Effector CD4-positive, alpha-beta T cell (primary cell): Measurements from ENCODE around the gene TNIK.
"Not testable (repeated sequence)": the region's sequence is repeated elsewhere in the genome, so short reads cannot be mapped to it uniquely, and the experiment has no call there.

Experiments used
- DNase-seq: peaks from one replicate; pipeline ENCODE4 v3.0.0-alpha.2; 2020

Gene TNIK

DNA sequence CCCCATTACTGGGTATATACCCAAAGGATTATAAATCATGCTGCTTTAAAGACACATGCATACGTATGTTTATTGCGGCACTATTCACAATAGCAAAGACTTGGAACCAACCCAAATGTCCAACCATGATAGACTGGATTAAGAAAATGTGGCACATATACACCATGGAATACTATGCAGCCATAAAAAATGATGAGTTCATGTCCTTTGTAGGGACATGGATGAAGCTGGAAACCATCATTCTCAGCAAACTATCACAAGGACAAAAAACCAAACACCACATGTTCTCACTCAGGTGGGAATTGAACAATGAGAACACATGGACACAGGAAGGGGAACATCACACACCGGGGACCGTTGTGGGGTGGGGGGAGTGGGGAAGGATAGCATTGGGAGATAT lies 155.7 kb downstream of the TNIK start:
- DNase-seq: not testable (repeated sequence)

DNA sequence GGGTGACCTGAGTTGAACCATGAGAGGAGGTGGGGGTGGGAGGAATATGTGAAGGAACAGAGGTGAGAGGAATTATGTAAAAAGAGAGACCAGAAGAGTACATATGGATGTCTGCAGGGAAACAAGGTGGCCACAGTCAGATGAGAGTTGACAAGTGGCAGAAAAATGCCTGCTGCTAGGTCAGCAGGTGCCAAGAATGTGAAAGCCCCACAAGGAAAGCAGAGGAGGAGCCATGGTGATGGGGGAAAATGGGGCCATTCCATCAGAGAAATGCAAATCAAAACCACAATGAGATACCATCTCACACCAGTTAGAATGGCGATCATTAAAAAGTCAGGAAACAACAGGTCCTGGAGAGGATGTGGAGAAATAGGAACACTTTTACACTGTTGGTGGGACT lies 156.2 kb downstream of the TNIK start:
- DNase-seq: not testable (repeated sequence)

DNA sequence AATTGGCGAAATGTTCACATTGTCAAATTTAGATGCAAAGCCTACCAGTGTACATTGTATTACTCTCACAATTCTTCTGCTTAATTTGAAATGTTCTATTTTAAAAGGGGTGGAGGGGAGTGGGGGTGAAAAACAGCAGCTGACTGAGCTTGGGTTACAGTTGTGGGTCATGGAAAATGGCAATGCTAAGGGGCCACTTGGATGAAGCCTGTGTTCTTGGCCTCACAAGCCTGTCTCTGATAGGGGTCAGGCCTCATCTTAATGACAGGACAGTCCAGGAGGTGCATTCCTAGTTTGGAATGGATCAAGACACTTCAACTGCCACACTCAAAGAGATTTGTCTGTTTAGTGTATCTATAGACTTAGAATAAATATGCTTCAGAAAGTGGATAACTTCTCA lies 158.2 kb downstream of the TNIK start:
- no peak for DNase-seq

DNA sequence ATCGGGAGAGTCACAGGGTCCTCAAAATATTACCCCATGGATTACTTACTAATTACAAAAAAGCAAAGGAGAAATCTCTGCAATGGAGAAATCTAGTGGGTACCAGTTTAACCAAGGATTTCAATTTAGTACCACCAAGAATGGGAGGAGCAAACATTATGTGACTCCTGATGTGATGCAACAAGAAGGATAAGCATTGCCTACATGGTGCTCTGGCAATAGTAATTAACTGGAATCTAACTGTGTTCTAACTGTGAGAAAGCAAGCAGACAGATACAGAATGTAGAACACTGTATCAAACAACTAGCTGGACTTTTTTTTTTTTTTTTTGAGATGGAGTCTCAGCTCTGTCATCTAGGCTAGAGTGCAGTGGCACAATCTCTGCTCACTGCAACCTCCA lies 159.2 kb downstream of the TNIK start:
- no peak for DNase-seq

DNA sequence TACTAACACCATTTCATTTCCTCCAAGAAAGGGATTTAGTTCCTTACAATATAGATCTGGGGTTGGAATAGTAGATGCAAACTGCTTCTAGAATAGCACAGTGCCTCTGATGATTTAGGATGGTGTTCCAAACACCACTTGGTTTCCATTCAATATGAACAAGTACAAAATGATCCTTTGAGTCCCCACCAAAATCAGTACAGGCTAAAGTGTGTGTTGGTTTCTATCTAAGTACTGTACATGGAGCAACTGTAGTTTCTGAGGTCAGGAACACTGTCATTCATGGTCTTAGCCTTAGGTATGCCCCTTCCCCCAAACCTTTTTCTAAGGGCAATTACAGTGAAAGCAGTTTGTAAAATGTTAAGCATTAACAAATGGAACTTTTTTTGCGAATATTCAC lies 162.3 kb downstream of the TNIK start:
- no peak for DNase-seq

DNA sequence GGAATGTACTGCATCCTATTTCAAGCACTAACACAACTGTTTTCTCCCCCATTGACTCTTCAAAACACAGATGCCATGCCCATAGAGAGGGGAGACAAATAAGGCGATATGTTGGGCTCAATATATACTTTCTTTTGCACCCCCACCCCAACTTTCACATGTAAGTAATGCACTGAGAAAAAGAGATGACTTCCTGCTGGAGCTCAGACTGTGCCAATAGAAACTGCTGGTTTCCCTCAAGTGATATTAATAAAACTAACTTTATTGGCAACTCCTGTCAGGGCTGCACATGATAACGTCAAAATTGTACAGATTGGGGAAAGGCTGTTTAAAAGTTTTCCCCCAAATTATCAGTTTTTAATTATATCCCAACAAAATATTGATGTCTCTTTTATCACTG lies 163.0 kb downstream of the TNIK start:
- DNase-seq: no peak

DNA sequence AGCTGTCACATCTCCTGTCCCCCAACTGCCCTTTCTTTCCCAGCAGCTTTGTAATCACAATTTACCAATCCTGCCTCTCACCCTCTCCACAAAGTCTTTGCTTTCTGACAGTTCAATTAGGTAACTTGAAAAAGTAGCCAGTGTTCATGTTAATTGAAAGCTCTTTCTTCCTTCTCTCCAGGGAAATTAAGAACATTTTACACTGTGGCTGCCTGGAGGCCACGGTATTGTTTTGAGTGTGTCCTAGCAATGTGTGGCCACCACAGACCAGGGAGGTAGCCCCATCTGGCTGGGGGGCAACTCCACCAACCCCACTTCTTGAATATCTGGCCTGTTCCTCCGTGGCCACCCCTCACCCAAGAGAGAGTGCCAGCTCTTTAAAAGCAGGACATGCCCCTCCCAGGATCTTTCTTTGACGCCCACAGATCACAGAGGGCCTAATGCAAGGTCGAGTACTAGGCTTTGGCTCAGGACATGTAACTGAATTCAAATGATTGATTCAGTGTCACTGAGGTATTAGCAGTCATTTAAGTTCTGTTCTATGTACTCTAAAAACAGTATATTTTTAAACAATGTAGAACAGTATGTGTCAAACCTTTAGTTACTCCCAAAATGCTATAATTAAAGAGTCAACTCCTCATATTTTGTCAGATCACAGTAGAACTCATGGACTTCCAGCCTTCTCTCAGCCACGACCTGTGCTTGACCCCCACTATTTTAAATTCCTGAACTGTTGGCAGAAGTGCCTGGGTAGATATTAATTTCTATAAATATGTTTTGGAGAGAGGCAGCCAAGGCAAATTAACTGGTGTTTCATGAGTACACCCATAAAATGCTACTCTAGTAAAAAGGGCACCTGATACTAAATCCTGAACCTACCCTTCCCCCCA lies 164.5 kb downstream of the TNIK start:
- DNase-seq: no peak

DNA sequence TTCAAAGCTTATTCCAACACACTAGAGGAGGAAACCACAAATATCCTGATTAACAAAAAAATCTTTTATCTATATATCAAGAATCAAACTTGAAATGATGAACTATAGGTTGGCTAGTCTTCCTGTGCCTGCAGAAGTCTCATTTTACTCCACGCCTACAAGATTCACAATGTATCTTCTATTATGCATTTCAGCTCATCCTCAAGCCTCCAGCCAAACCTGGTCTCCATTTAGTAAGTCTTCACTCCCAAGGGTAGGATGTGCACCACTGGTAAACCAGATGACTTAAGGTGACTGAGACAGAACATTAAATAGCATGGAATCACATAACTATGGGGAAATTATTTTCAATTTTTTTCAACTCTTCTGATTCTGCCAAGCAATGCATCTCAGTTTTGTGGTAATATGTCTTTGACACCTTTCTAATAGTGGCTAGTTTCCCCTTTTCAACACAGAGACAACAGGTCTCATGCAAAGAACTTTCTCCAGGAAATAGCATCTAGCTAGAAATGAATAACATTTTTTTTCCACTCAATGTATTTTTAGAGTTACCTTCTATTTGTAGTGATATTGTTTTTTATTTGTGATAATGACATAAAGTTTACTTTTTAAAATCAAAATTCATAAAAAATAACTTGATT lies 166.9 kb downstream of the TNIK start:
- DNase-seq: no peak

DNA sequence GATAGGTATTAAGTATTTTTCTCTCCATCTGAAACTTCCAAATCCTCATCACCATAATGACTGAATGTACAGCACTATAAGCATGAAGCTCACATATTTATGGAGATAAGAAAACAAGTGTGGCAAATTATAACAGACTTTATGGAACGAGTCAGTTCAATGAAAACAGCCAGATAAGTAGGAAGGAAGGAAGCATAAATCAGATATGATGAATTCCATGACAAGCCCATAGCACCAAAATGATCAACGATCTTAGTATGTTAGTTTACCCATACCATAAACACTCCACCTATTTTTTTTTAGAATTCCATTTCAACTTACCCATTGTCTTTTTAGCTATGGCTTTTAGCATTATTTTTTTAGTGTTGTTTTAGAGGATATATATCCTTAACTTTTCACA lies 169.5 kb downstream of the TNIK start:
- DNase-seq: no peak

DNA sequence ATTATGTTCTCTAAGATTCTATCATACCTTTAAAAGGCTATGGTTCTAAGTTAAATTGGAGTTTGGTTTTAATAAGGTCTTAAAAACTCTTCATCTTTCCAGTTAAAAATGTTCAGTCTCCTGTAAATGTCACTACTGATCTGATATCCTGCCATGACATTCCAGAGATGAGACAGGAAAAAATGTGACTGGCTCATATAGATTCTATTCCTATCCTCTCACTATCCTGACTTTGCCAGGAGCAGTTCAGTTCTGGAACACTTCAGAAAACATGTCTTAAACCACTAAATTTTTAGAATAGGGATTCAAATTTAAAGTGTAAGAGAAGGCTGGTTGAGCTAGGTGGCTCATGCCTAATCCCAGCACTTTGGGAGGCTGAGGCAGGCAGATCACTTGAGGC lies 170.9 kb downstream of the TNIK start:
- no peak for DNase-seq

DNA sequence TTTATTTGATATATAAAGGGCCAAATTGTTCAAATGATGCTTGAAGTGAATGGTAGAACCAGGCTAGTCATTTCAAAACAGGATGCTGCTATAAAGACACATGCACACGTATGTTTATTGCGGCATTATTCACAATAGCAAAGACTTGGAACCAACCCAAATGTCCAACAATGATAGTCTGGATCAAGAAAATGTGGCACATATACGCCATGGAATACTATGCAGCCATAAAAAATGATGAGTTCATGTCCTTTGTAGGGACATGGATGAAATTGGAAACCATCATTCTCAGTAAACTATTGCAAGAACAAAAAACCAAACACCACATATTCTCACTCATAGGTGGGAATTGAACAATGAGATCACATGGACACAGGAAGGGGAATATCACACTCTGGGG lies 172.4 kb downstream of the TNIK start:
- not testable (repeated sequence) for DNase-seq

DNA sequence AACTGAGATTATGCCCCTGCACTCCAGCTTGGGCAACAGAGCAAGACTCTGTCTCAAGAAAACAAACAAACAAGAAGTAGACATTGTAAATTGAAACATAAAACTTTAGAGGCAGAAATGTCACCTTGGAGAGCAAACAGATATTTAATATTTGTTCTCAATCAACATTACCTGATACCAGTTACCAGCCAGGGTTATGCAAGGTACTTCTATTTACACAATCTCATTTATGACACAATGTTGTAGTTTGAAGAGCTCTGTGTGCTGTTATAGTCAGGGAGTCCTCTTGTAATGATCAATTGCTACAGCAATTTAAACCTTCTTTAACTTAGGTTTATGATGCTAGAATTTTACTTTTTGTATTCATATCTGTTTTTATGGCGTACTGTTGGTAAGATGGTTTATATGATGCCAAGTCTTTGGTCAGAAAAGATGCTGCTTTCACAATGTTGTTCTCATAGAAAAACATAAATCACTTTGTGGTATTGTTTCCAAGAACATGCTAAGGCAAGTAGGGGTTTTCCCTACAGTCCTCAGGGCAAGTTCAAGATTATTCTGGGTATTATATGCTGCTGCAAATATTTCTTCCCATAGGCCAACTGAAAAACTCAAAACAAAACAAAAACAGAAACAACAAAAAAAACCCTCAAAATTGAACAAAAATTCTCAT lies 173.5 kb downstream of the TNIK start:
- no peak for DNase-seq

DNA sequence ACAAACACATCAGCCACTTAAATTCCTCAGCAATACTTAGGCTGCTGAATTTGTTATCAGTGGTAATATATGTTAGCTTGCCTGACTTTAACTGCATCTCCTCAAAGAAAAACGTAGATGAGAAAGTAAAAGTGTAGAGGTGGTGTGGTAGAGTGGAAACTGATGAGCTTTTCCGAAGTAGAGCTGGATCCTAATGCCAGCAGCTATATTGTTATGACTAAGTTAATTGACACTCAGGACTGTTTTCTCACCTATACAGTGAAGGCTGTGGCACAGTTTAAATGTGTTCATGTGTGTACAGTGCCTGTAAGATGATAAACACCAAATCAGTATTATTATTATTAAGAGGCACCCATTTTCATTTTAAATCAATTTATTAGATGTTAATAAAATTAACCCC lies 174.9 kb downstream of the TNIK start:
- DNase-seq: no peak

DNA sequence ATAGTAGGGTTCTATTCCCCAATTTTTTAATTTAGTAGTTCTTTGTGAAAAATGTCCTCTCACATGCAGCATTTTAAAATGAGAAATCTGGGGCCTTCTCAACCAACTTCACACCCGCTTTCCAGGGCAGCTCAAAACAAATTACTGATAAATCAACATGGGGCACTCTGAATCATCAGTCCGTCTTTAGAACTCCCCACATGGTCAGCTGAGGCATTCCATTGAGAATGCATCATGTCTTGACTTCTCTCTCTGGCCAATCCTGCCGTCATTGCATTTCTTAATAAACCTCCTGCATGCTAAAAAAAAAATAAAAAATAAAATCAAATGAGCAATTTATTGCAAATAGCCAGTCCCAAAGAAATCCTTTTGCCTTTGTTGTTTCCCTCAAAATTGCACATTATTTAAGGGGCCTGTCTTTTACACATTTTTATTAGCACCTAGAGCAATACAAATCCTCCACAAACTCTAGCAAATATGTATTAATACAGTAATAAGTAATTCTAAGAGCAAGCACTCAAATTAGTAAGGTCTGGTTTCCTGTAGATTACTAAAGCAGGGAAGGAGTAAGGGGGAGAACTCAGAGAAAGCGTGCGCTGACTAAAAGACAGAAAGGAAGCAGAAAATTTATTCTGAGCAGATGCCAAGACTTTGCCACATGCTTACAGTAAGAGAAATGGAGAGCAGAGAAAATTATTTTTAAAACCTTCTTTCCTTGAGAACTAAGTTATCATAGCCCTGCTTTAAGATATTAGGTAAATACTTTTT lies 175.7 kb downstream of the TNIK start:
- DNase-seq: no peak

DNA sequence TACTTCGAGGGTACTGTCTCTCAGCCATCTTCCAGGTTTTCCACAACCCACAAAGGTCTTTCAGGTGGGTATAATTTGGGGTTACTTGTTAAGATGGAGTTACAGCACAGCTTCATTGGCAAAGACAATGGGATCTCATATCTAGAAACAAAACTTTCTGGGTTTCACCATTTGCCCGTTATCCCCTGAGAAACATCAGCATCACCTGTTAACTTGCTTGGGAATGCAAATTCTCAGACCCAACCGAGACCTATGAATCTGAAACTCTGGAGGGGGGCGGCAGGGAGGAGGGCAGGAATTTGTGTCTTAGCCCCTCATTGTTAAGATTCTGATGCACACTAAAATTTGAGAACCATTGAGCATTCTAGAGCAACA lies 176.4 kb downstream of the TNIK start:
- no peak for DNase-seq

DNA sequence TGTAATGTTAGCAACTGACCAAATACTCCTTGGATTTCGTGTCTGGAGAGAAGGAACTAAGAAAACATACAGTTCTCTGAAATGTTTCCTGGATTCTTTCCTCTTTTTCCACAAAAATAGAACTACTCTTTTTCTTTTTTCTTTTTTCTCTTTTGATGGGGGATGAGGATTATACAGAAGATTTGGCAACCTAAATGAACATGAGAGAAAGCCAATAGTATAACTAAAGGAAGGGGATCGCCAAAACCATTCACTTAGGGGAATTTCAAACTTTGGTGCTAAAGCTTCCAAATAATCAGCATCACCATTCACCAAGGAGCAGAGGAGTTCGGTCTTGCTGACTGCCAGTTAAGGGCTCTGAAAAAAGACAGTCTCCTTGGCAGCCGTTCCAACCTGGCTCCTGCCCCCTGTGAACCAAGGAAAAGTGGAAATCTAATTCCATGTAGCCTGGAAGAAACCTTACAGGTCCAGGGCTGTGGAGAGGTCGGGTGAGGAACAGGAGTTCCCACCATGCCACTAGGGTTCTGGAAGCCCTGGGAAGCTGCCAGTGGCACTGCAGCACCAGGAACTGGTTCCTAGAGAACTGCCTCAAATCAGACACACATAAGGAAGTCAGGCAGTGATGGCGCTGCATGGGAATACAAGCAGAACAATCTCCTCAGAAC lies 176.9 kb downstream of the TNIK start:
- DNase-seq: no peak

DNA sequence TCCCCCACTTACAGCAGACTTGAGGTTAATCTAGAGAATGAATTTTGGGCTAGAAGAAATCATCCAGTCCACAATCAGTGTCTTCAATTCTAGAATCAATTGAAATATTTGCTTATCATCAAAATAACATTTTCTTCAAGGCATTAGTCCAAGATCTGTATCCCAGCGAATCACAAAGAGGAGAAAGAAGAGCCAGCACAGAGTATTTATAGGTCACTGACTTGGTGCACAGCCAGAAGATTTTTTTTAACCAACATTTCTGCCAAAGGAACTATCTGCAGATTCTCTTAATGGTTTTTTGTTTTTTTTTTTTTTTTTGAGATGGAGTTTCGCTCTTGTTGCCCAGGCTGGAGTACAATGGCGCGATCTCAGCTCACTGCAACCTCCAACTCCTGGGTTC lies 178.2 kb downstream of the TNIK start:
- no peak for DNase-seq

DNA sequence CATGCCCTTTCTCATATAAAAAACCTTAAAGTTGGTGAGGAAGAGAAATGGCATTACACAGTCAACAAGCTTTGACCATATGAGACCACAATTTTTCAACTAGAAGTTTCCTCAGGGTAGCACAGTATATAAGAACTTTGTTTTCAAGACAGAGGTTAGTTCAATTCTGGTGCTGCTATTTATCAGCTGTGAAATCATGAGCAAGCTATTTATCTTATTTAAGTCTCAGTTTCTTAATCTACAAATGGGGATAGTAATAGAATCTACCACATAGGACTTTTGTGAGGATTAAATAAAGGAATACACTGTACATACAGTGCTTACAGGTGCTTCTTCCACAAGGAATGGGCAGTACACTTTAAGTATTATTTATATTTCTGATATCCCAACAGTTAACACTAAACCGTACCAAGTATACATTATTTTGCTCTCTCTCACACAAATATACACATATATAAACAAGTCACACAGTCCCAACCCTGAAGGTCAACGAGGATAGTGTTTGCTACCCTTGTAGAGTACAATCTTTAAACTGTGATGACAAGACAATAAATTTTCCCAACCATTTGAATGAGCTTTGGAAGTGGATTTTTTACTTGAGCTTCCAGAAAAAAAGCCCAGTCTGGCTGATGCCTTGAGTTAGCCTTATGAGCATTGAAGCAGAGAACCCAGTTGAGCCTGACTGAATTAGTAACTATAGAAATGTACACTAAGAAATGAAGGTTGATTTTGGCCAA lies 178.8 kb downstream of the TNIK start:
- DNase-seq: no peak

DNA sequence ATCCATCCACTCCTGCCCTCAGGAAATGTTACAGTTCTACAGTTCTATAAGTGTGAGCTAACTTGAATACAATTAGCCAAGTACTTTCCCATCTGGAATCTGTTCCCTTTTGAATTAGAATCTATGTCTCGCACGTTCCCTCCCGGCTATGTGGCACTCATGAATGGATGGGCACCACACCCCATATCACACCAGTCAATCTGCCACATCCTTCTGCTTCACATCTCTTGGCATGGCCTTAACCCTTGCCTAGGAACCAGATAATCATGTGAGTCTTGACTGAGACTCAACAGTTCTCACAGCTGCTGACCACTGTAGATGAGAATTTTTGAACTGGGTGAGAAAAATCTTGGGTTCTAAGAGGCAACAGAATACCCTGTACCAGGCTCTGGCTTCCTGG lies 180.2 kb downstream of the TNIK start:
- no peak for DNase-seq

DNA sequence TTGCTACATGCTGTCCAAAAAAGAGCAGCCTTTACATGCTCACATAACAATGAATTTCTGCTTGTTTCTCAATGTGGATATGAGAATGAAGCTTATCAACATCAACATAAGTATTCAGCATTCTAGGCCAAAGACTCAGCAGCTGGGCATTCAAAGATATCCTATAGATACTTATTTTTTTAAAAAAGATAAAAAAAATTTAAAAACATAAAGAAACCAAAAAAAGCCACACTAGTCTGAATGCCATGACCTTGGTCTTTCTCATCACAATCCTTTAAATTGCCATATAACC lies 182.0 kb downstream of the TNIK start:
- DNase-seq: no peak

DNA sequence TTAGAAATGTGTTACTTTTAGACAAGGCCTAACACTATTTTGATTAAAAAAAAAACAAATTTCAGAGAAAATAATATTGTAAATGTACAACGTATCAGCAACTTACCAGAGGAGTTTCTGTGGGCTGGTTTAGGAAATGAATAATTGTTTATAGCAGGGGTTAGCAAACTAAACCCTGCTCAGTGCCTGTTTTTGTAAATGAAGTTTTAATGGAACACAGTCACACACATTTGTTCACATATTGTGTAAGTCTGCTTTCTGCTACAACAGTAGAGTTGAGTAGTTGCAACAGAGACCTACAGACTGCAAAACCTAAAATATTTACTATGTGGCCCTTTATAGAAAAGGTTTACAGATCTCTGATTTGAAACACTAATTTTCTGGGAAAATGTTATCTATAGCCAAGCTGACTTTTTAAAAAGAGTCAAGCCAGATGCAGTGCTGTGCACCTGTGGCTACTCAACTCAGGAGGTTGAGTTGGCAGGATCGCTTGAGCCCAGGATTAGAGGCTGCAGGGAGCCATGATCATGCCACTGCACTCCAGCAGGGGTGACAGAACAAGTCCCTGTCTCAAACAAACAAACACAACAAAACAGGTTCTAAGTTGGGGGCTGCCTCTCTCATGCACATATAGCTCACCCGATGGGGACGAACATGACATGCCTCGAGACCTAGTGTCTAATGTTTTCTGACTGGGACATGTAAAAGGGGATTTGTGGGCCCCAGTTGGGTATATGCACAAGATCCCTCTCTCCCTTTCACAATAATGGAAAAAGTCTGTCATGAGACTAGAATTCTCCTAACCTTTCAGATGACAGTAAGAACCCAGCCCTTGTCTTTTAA lies 182.5 kb downstream of the TNIK start:
- no peak for DNase-seq
